ENCODE data around the gene SNPH. TPM values are rescaled to one million over a fixed set of nuclear protein-coding genes. Genes with fewer than 3 reads are reported as not detected.

The SNPH gene
- total and polyA plus RNA-seq, 2 of the 4 experiments (the other 2 are of a cell fraction): 3.1 to 4.5 TPM

DNA sequence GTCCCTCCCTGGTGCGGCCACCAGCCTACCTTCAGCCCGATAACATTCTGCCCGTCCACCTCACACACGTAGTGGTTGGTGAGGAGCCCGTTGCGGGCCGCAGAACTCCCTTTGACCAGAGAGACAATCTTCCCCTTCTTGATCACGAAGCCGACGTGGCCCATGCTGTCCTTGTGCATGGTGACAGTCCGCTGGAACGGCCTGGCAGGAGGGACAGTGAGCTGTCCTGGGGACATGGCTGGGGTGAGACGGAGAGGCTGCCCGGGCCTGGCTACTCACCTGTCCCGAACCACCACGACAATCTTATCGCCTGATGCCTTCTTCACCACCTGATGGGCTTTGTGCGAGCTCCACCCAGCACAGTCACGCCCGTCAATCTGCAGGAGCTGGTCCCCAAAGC, 46.2 kb downstream of the SNPH start:
- no peak overlapping the region for H4K5ac ChIP-seq (ENCODE audit: low read depth, low read length)
- no peak overlapping the region for H2BK120ac ChIP-seq (ENCODE audit: low read depth, low read length)
- H3K4me3 ChIP-seq (ENCODE audit: insufficient read depth, low read depth, low read length): no peak overlapping the region
- intact Hi-C loops (cut with micrococcal nuclease) (loop anchor here (5.0 kb wide), 1 partner anchor 465 kb away; no protein-coding TSS in a partner anchor), in situ Hi-C loops (cut with MboI; ENCODE audit: low sequenced_read_pairs) (loop anchor here (5.0 kb wide), 1 partner anchor 130 kb away; no protein-coding TSS in a partner anchor), dilution Hi-C loops (cut with HindIII; ENCODE audit: low sequenced_read_pairs, unreplicated experiment) (no loop called here)
- H4K8ac ChIP-seq (ENCODE audit: low read depth in 2 of 2, low read length in 2 of 2): no peak overlapping the region
- CTCF ChIA-PET: no interaction called here
- peak overlapping the region; percentile 55 for H2AK9ac ChIP-seq (replicated peaks; ENCODE audit: low read depth, low read length, poor library complexity)
- POLR2A ChIA-PET (ENCODE audit: unreplicated experiment): no interaction called here
- no peak overlapping the region for H3K4me2 ChIP-seq (ENCODE audit: low read depth, low read length)
- no peak overlapping the region for H3K27ac ChIP-seq (ENCODE audit: insufficient read depth, low read length)
- no peak overlapping the region for H4K91ac ChIP-seq (ENCODE audit: insufficient read depth, low read depth, low read length)
- TF ChIP-seq, protein P1, sequence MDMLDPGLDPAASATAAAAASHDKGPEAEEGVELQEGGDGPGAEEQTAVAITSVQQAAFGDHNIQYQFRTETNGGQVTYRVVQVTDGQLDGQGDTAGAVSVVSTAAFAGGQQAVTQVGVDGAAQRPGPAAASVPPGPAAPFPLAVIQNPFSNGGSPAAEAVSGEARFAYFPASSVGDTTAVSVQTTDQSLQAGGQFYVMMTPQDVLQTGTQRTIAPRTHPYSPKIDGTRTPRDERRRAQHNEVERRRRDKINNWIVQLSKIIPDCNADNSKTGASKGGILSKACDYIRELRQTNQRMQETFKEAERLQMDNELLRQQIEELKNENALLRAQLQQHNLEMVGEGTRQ (IDR thresholded peaks at IDR 0.05; ENCODE audit: low read depth, low read length): no peak
- TF ChIP-seq BHLHE40 (IDR thresholded peaks at IDR 0.05; ENCODE audit: low read depth, low read length): no peak
- no peak for TF ChIP-seq CEBPB (IDR thresholded peaks at IDR 0.05; ENCODE audit: low read depth, low read length)
- TF ChIP-seq MXI1 (IDR thresholded peaks at IDR 0.05; ENCODE audit: borderline replicate concordance, low read depth, low read length): no peak
- TF ChIP-seq MAZ (IDR thresholded peaks at IDR 0.05; ENCODE audit: borderline replicate concordance, low read depth, low read length): no peak
- TF ChIP-seq, protein P2, sequence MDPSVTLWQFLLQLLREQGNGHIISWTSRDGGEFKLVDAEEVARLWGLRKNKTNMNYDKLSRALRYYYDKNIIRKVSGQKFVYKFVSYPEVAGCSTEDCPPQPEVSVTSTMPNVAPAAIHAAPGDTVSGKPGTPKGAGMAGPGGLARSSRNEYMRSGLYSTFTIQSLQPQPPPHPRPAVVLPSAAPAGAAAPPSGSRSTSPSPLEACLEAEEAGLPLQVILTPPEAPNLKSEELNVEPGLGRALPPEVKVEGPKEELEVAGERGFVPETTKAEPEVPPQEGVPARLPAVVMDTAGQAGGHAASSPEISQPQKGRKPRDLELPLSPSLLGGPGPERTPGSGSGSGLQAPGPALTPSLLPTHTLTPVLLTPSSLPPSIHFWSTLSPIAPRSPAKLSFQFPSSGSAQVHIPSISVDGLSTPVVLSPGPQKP (IDR thresholded peaks at IDR 0.05; ENCODE audit: borderline replicate concordance, low read depth, low read length): no peak
- TF ChIP-seq RCOR1 (IDR thresholded peaks at IDR 0.05; ENCODE audit: insufficient replicate concordance, low read length): no peak
- TF ChIP-seq NFE2L2 (IDR thresholded peaks at IDR 0.05; ENCODE audit: low read depth, low read length): no peak
- TF ChIP-seq CHD1 (IDR thresholded peaks at IDR 0.05; ENCODE audit: low read depth, low read length): no peak
- TF ChIP-seq RFX5 (IDR thresholded peaks at IDR 0.05; ENCODE audit: low read depth, low read length): no peak
- no peak for TF ChIP-seq FOS (IDR thresholded peaks at IDR 0.05; ENCODE audit: low read depth, low read length)
- TF ChIP-seq, protein P3, sequence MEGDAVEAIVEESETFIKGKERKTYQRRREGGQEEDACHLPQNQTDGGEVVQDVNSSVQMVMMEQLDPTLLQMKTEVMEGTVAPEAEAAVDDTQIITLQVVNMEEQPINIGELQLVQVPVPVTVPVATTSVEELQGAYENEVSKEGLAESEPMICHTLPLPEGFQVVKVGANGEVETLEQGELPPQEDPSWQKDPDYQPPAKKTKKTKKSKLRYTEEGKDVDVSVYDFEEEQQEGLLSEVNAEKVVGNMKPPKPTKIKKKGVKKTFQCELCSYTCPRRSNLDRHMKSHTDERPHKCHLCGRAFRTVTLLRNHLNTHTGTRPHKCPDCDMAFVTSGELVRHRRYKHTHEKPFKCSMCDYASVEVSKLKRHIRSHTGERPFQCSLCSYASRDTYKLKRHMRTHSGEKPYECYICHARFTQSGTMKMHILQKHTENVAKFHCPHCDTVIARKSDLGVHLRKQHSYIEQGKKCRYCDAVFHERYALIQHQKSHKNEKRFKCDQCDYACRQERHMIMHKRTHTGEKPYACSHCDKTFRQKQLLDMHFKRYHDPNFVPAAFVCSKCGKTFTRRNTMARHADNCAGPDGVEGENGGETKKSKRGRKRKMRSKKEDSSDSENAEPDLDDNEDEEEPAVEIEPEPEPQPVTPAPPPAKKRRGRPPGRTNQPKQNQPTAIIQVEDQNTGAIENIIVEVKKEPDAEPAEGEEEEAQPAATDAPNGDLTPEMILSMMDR (conservative IDR thresholded peaks at IDR 0.05; ENCODE audit: low read depth, low read length): no peak
- no peak for TF ChIP-seq POLR2A (IDR thresholded peaks at IDR 0.05; ENCODE audit: low read depth, low read length)
- H3K4me1 ChIP-seq (ENCODE audit: control insufficient read depth, insufficient read depth, low read length): no peaks in the 10 kb centered on the region
- H3K36me3 ChIP-seq (ENCODE audit: control insufficient read depth, insufficient read depth, low read length): no peaks in the 10 kb centered on the region
- no peak for DNase-seq
- no peaks in the 10 kb centered on the region for H3K79me1 ChIP-seq (ENCODE audit: low read depth in 1 of 2, low read length in 2 of 2)
- no peak overlapping the region for H2BK15ac ChIP-seq (ENCODE audit: low read depth, low read length)
- no TSS peak for BruUV-seq (replicated peaks)
- no peak overlapping the region for H3K14ac ChIP-seq (replicated peaks; ENCODE audit: low read depth, low read length)
- no peaks in the 10 kb centered on the region for H3K27me3 ChIP-seq (ENCODE audit: control insufficient read depth, insufficient read depth, low read length)
- no peak overlapping the region for H3K4ac ChIP-seq (ENCODE audit: low read depth, low read length)
- H3K18ac ChIP-seq (ENCODE audit: low read depth, low read length): no peak overlapping the region
- no peaks in the 10 kb centered on the region; the same call in 1 of the 2 replicates for H3K9me1 ChIP-seq (ENCODE audit: insufficient read depth, low read length)
- ATAC-seq (ENCODE audit: low read depth): no peak
- H2AK5ac ChIP-seq (ENCODE audit: low read depth, low read length): peak overlapping the region; percentile 71; the same call in 1 of the 2 replicates
- peak overlapping the region; percentile 8 for H2BK5ac ChIP-seq (ENCODE audit: low read depth, low read length, poor library complexity, severe bottlenecking)
- H3K23ac ChIP-seq (ENCODE audit: low read depth, low read length): no peak overlapping the region
- WGBS, 2 experiments (ENCODE audit: extremely low coverage in 2 of 2, insufficient read length in 1 of 2): 90% methylated on average over 10 of the region's 20 CpGs; no CpG with 5 or more reads in 1 of the 2 experiments
- no peak overlapping the region for H3K9ac ChIP-seq (ENCODE audit: low read depth, low read length)
- no peak overlapping the region for H3K56ac ChIP-seq (ENCODE audit: extremely low read depth, insufficient read depth, low read length)
- H2BK20ac ChIP-seq (ENCODE audit: low read depth, low read length): no peak overlapping the region
- H2AFZ ChIP-seq (replicated peaks; ENCODE audit: low read length, poor library complexity): no peak overlapping the region
- no peaks in the 10 kb centered on the region for H3K9me3 ChIP-seq (ENCODE audit: control insufficient read depth, insufficient read depth, low read length)
- no peaks in the 10 kb centered on the region for H4K20me1 ChIP-seq (ENCODE audit: insufficient read depth, low read length)

All from IMR-90 (cell line).